GM23338 (cell line): ENCODE measurements around the gene PRMT3. TPM values are rescaled to one million over a fixed set of nuclear protein-coding genes. Genes with fewer than 3 reads are reported as not detected.

ENCODE experiments used
- ATAC-seq: fragments of 200-7000 bp; cut with Tn5 transposase; 3 replicates; pipeline ENCODE4 v1.9.1; 2020
- DNase-seq: peaks from one replicate; pipeline ENCODE4 v3.0.0-alpha.2; 2015; ENCODE audit warnings: low spot score
- H2AFZ ChIP-seq: fragments of 200-600 bp; sonication (generic); 2 replicates; pipeline ENCODE4 v1.8.0; 2016; ENCODE audit warnings: antibody characterized with exemption, mild to moderate bottlenecking, moderate library complexity
- H3F3A ChIP-seq: fragments of 200-600 bp; sonication (generic); replicated peaks from 2 replicates; pipeline ENCODE4 v1.8.0; 2017; ENCODE audit warnings: antibody characterized with exemption, mixed run types, low read depth
- H3K27ac ChIP-seq: fragments of 200-600 bp; sonication (generic); 2 replicates; pipeline ENCODE4 v1.6.1; 2016; ENCODE audit warnings: low read depth
- H3K27me3 ChIP-seq: fragments of 200-600 bp; sonication (generic); 2 replicates; pipeline ENCODE4 v1.8.0; 2016; ENCODE audit warnings: mild to moderate bottlenecking, mixed run types, moderate library complexity; ENCODE audit not compliant: insufficient read depth
- H3K36me3 ChIP-seq: fragments of 200-600 bp; sonication (generic); 2 replicates; pipeline ENCODE4 v1.8.0; 2016; ENCODE audit warnings: mild to moderate bottlenecking; ENCODE audit not compliant: insufficient read depth
- H3K4me1 ChIP-seq: fragments of 200-600 bp; sonication (generic); 2 replicates; pipeline ENCODE4 v1.8.0; 2016; ENCODE audit warnings: mild to moderate bottlenecking, moderate library complexity; ENCODE audit not compliant: insufficient read depth
- H3K4me2 ChIP-seq: fragments of 200-600 bp; sonication (generic); 2 replicates; pipeline ENCODE4 v1.7.1; 2017; ENCODE audit warnings: mixed run types
- H3K4me3 ChIP-seq: fragments of 200-600 bp; sonication (generic); 2 replicates; pipeline ENCODE4 v1.6.1; 2016; ENCODE audit warnings: mixed run types
- H3K79me2 ChIP-seq: fragments of 200-600 bp; sonication (generic); replicated peaks from 2 replicates; pipeline ENCODE4 v1.8.0; 2017; ENCODE audit warnings: mild to moderate bottlenecking; ENCODE audit not compliant: insufficient read depth
- H3K9me2 ChIP-seq: fragments of 200-600 bp; sonication (generic); 2 replicates; pipeline ENCODE4 v1.8.0; 2017; ENCODE audit not compliant: insufficient read depth
- H4K20me1 ChIP-seq: fragments of 200-600 bp; sonication (generic); replicated peaks from 2 replicates; pipeline ENCODE4 v1.8.0; 2017; ENCODE audit warnings: mild to moderate bottlenecking; ENCODE audit not compliant: insufficient read depth
- H3K27ac Mint-ChIP-seq: 2 replicates; pipeline ENCODE4 v1.8.0; 2020; ENCODE audit warnings: inconsistent platforms, mild to moderate bottlenecking, moderate library complexity, mixed read lengths
- H3K27me3 Mint-ChIP-seq: 3 replicates; pipeline ENCODE4 v1.8.0; 2022; ENCODE audit warnings: low read depth, mild to moderate bottlenecking, moderate library complexity, mixed read lengths, inconsistent platforms; ENCODE audit not compliant: insufficient read depth, poor library complexity
- H3K36me3 Mint-ChIP-seq: 3 replicates; pipeline ENCODE4 v1.8.0; 2021; ENCODE audit warnings: low read depth, mild to moderate bottlenecking, inconsistent platforms, moderate library complexity, mixed read lengths
- H3K4me1 Mint-ChIP-seq: 3 replicates; pipeline ENCODE4 v1.8.0; 2020; ENCODE audit warnings: mild to moderate bottlenecking, inconsistent platforms, mixed read lengths
- H3K4me3 Mint-ChIP-seq: 3 replicates; pipeline ENCODE4 v1.8.0; 2021; ENCODE audit warnings: moderate library complexity, mild to moderate bottlenecking, inconsistent platforms, mixed read lengths
- H3K9me3 Mint-ChIP-seq: 3 replicates; pipeline ENCODE4 v1.8.0; 2020; ENCODE audit warnings: moderate library complexity, mild to moderate bottlenecking, inconsistent platforms, mixed read lengths
- CREB1 ChIP-seq: fragments of 250-450 bp; sonication (Bioruptor Pico); IDR thresholded peaks from 2 replicates; pipeline ENCODE4 v1.5.0; 2020; ENCODE audit warnings: low read depth, mild to moderate bottlenecking, moderate library complexity
- EZH2 ChIP-seq: fragments of 200-600 bp; sonication (generic); IDR thresholded peaks from one replicate; pipeline ENCODE4 v1.8.0; 2017; ENCODE audit warnings: antibody characterized with exemption, mild to moderate bottlenecking, low read depth; ENCODE audit not compliant: unreplicated experiment
- EZH2phosphoT487 ChIP-seq: fragments of 200-600 bp; sonication (generic); IDR thresholded peaks from one replicate; pipeline ENCODE4 v1.8.1; 2018; ENCODE audit warnings: antibody characterized with exemption; ENCODE audit not compliant: unreplicated experiment
- JUNB ChIP-seq: IDR thresholded peaks from one replicate; pipeline ENCODE4 v1.6.1; 2016; ENCODE audit warnings: antibody characterized with exemption; ENCODE audit not compliant: unreplicated experiment
- NANOG ChIP-seq: IDR thresholded peaks from 2 replicates; pipeline ENCODE4 v1.6.1; 2016; ENCODE audit warnings: antibody characterized with exemption, borderline replicate concordance
- POLR2AphosphoS5 ChIP-seq: IDR thresholded peaks from 2 replicates; pipeline ENCODE4 v1.6.1; 2016; ENCODE audit warnings: antibody characterized with exemption, low read depth
- STAT1 ChIP-seq: IDR thresholded peaks from one replicate; pipeline ENCODE4 v1.6.1; 2016; ENCODE audit warnings: antibody characterized with exemption; ENCODE audit not compliant: unreplicated experiment
- ZNF114 ChIP-seq: fragments of 250-450 bp; sonication (Bioruptor Pico); IDR thresholded peaks from 2 replicates; pipeline ENCODE4 v1.5.0; 2020; ENCODE audit warnings: mild to moderate bottlenecking, moderate library complexity
- ZNF331 ChIP-seq: fragments of 250-450 bp; sonication (Bioruptor Pico); IDR thresholded peaks from 2 replicates; pipeline ENCODE4 v1.5.0; 2020; ENCODE audit warnings: low read depth, mild to moderate bottlenecking, moderate library complexity
- polyA plus RNA-seq: library from polyadenylated mRNA; unstranded; fragments of >200 nt; fragmentation: Nextera tagmentation; extraction: Ambion mirVana; gene quantifications from 2 replicates; pipeline ENCODE4 v1.2.1, GENCODE V29; 2016
- total RNA-seq: library from RNA; depleted of rRNA; stranded (reverse); fragments of >200 nt; shearing (Covaris generic); gene quantifications from 2 replicates; pipeline ENCODE4 v1.2.3, GENCODE V29; 2014
- TF ChIP-seq, protein P1 (sequence below): IDR thresholded peaks from 2 replicates; pipeline ENCODE4 v1.6.1; 2016; ENCODE audit warnings: antibody characterized with exemption
- TF ChIP-seq, protein P2 (sequence below), 2 experiments: fragments of 200-600 bp in 1 of 2; sonication (generic) in 1 of 2; conservative IDR thresholded peaks; 2 replicates each; pipeline versions ENCODE4 v1.5.1 to v1.6.1; 2016 to 2017; ENCODE audit warnings: antibody characterized with exemption in 2 of 2, low read depth in 2 of 2, mild to moderate bottlenecking in 2 of 2, moderate library complexity in 1 of 2
- TF ChIP-seq, protein P3 (sequence below): fragments of 250-450 bp; sonication (Bioruptor Pico); IDR thresholded peaks from 2 replicates; pipeline ENCODE4 v1.5.0; 2020; ENCODE audit warnings: mild to moderate bottlenecking, moderate library complexity
- TF ChIP-seq, protein P4 (sequence below): IDR thresholded peaks from one replicate; pipeline ENCODE4 v1.6.1; 2018; ENCODE audit warnings: antibody characterized with exemption; ENCODE audit not compliant: unreplicated experiment

PRMT3 gene
- total and polyA plus RNA-seq, 2 experiments from 2014 or later: 19.0 to 35.0 TPM

DNA sequence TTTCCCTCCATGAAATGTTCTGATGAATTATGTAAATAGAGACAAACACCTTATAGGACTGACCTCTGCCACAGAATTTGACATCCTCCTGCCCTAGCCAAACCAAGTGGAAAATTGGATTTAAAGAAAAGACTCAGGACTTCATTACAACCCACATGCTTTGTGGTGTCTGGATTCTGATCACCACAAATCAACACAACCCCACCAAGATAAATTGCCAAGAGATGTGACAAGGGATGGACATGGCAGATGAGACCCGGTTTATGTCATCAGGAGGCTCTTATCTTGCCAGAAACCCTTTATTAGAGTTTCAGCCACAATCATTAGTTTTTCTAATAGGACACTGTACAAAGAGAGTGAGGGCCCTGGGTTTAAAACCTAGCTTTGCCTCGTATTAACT, 154.0 kb downstream of the PRMT3 start:
- TF ChIP-seq ZNF331 (CRISPR knock-in tag): no peak
- TF ChIP-seq ZNF114 (CRISPR knock-in tag): no peak
- TF ChIP-seq, protein P1, sequence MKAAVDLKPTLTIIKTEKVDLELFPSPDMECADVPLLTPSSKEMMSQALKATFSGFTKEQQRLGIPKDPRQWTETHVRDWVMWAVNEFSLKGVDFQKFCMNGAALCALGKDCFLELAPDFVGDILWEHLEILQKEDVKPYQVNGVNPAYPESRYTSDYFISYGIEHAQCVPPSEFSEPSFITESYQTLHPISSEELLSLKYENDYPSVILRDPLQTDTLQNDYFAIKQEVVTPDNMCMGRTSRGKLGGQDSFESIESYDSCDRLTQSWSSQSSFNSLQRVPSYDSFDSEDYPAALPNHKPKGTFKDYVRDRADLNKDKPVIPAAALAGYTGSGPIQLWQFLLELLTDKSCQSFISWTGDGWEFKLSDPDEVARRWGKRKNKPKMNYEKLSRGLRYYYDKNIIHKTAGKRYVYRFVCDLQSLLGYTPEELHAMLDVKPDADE: no peak
- TF ChIP-seq STAT1: no peak
- no peak for TF ChIP-seq JUNB
- TF ChIP-seq CREB1 (CRISPR knock-in tag): no peak
- TF ChIP-seq, protein P2, sequence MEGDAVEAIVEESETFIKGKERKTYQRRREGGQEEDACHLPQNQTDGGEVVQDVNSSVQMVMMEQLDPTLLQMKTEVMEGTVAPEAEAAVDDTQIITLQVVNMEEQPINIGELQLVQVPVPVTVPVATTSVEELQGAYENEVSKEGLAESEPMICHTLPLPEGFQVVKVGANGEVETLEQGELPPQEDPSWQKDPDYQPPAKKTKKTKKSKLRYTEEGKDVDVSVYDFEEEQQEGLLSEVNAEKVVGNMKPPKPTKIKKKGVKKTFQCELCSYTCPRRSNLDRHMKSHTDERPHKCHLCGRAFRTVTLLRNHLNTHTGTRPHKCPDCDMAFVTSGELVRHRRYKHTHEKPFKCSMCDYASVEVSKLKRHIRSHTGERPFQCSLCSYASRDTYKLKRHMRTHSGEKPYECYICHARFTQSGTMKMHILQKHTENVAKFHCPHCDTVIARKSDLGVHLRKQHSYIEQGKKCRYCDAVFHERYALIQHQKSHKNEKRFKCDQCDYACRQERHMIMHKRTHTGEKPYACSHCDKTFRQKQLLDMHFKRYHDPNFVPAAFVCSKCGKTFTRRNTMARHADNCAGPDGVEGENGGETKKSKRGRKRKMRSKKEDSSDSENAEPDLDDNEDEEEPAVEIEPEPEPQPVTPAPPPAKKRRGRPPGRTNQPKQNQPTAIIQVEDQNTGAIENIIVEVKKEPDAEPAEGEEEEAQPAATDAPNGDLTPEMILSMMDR (conservative IDR thresholded peaks at IDR 0.05; ENCODE audit: low read depth in 2 of 2): no peak
- TF ChIP-seq NANOG: no peak
- TF ChIP-seq EZH2phosphoT487: no peak
- TF ChIP-seq EZH2: no peak
- TF ChIP-seq, protein P3, sequence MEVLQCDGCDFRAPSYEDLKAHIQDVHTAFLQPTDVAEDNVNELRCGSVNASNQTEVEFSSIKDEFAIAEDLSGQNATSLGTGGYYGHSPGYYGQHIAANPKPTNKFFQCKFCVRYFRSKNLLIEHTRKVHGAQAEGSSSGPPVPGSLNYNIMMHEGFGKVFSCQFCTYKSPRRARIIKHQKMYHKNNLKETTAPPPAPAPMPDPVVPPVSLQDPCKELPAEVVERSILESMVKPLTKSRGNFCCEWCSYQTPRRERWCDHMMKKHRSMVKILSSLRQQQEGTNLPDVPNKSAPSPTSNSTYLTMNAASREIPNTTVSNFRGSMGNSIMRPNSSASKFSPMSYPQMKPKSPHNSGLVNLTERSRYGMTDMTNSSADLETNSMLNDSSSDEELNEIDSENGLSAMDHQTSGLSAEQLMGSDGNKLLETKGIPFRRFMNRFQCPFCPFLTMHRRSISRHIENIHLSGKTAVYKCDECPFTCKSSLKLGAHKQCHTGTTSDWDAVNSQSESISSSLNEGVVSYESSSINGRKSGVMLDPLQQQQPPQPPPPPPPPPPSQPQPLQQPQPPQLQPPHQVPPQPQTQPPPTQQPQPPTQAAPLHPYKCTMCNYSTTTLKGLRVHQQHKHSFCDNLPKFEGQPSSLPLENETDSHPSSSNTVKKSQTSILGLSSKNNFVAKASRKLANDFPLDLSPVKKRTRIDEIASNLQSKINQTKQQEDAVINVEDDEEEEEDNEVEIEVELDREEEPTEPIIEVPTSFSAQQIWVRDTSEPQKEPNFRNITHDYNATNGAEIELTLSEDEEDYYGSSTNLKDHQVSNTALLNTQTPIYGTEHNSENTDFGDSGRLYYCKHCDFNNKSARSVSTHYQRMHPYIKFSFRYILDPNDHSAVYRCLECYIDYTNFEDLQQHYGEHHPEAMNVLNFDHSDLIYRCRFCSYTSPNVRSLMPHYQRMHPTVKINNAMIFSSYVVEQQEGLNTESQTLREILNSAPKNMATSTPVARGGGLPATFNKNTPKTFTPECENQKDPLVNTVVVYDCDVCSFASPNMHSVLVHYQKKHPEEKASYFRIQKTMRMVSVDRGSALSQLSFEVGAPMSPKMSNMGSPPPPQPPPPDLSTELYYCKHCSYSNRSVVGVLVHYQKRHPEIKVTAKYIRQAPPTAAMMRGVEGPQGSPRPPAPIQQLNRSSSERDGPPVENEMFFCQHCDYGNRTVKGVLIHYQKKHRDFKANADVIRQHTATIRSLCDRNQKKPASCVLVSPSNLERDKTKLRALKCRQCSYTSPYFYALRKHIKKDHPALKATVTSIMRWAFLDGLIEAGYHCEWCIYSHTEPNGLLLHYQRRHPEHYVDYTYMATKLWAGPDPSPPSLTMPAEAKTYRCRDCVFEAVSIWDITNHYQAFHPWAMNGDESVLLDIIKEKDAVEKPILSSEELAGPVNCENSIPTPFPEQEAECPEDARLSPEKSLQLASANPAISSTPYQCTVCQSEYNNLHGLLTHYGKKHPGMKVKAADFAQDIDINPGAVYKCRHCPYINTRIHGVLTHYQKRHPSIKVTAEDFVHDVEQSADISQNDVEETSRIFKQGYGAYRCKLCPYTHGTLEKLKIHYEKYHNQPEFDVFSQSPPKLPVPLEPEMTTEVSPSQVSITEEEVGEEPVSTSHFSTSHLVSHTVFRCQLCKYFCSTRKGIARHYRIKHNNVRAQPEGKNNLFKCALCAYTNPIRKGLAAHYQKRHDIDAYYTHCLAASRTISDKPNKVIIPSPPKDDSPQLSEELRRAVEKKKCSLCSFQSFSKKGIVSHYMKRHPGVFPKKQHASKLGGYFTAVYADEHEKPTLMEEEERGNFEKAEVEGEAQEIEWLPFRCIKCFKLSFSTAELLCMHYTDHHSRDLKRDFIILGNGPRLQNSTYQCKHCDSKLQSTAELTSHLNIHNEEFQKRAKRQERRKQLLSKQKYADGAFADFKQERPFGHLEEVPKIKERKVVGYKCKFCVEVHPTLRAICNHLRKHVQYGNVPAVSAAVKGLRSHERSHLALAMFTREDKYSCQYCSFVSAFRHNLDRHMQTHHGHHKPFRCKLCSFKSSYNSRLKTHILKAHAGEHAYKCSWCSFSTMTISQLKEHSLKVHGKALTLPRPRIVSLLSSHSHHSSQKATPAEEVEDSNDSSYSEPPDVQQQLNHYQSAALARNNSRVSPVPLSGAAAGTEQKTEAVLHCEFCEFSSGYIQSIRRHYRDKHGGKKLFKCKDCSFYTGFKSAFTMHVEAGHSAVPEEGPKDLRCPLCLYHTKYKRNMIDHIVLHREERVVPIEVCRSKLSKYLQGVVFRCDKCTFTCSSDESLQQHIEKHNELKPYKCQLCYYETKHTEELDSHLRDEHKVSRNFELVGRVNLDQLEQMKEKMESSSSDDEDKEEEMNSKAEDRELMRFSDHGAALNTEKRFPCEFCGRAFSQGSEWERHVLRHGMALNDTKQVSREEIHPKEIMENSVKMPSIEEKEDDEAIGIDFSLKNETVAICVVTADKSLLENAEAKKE (CRISPR knock-in tag): no peak
- TF ChIP-seq, protein P4, sequence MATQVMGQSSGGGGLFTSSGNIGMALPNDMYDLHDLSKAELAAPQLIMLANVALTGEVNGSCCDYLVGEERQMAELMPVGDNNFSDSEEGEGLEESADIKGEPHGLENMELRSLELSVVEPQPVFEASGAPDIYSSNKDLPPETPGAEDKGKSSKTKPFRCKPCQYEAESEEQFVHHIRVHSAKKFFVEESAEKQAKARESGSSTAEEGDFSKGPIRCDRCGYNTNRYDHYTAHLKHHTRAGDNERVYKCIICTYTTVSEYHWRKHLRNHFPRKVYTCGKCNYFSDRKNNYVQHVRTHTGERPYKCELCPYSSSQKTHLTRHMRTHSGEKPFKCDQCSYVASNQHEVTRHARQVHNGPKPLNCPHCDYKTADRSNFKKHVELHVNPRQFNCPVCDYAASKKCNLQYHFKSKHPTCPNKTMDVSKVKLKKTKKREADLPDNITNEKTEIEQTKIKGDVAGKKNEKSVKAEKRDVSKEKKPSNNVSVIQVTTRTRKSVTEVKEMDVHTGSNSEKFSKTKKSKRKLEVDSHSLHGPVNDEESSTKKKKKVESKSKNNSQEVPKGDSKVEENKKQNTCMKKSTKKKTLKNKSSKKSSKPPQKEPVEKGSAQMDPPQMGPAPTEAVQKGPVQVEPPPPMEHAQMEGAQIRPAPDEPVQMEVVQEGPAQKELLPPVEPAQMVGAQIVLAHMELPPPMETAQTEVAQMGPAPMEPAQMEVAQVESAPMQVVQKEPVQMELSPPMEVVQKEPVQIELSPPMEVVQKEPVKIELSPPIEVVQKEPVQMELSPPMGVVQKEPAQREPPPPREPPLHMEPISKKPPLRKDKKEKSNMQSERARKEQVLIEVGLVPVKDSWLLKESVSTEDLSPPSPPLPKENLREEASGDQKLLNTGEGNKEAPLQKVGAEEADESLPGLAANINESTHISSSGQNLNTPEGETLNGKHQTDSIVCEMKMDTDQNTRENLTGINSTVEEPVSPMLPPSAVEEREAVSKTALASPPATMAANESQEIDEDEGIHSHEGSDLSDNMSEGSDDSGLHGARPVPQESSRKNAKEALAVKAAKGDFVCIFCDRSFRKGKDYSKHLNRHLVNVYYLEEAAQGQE: no peak
- no peak for TF ChIP-seq POLR2AphosphoS5
- no peak for ATAC-seq
- H3K9me3 Mint-ChIP-seq: peaks cover 19% of the 10 kb centered on the region

More for the DNA sequence above, 154.0 kb downstream of the PRMT3 start:
- Histone ChIP-seq H3K4me2 (no peak overlapping the region), H4K20me1 (no peaks in the 10 kb centered on the region), H3K27me3 (no peaks in the 10 kb centered on the region), H3F3A (no peaks in the 10 kb centered on the region), H3K4me1 (peaks cover 6% of the 10 kb centered on the region; the same call in 1 of the 2 replicates), H3K79me2 (no peaks in the 10 kb centered on the region), H3K36me3 (no peaks in the 10 kb centered on the region), H3K27ac (no peak overlapping the region), H3K4me3 (no peak overlapping the region), H2AFZ (no peak overlapping the region; the same call in 1 of the 2 replicates), H3K9me2 (no peaks in the 10 kb centered on the region)
- Mint-ChIP-seq H3K27ac (no peak overlapping the region), H3K4me3 (no peak overlapping the region), H3K36me3 (peaks cover 13% of the 10 kb centered on the region), H3K27me3 (peaks cover 4% of the 10 kb centered on the region), H3K4me1 (peaks cover 18% of the 10 kb centered on the region)
- no peak for DNase-seq
